ENCODE measurements around the gene ZDHHC11B.
"Not testable (repeated sequence)": the region's sequence is repeated elsewhere in the genome, so short reads cannot be mapped to it uniquely, and the experiment has no call there.

The ZDHHC11B gene

DNA sequence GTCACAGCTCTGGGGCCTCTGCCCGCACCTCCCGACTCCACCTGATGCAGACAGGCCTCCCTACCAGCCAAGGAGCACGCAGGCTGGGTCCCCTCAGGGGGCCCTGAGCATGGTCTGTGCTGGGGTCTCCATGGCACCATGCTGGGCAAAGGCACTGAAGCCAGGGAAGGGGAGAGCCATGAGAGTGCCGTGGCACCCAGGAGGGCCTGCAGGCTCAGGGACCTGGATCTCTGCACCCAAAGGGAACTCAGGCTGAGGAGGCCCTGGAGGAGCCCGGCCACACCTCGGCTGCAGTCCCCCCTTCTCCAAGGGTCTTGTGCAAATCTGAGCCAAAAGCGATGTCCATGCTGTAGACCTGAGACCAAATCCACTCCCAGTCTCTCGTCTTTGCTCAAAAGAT is 32.5 kb downstream of the ZDHHC11B start:
- DNase-seq, result not testable (repeated sequence)

DNA sequence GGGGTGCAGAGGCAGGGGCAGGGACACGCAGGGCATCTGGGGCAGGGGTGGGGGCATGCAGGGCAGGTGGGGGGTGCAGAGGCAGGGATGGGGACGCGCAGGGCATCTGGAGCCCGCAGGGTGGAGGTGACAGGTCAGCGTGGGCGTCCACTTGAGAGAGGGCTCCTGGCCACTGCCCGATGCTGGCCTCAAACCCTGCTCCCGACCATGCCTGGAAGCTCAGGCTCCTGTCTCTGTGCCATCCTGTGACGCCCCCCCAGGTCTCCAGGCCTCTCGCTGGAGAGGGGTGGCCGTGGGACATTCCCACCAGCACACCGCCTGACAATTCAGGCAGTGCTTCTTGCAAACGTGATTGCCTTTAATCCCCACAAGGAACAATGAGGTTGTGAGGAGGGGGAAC is 33.0 kb downstream of the ZDHHC11B start:
- no peak for DNase-seq

DNA sequence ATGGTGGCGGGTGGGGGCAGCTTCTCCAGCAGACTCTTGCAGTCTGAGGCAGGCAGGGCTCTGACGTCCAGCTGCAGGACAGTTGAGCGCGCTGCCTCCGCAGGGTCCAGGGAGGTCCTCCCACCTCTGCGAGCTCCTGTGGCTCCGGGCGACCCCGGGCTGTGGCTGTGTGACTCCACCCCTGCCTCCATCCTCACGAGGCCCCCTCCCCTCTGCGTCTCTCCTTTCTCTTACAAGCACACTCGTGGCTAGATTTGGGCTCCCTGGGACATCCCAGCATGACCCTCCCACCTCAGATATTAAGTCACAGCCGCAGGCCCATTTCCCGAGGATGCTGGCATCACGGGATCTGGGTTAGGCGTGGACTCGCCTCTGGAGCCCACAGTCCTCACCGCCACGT is 34.3 kb downstream of the ZDHHC11B start:
- not testable (repeated sequence) for DNase-seq

DNA sequence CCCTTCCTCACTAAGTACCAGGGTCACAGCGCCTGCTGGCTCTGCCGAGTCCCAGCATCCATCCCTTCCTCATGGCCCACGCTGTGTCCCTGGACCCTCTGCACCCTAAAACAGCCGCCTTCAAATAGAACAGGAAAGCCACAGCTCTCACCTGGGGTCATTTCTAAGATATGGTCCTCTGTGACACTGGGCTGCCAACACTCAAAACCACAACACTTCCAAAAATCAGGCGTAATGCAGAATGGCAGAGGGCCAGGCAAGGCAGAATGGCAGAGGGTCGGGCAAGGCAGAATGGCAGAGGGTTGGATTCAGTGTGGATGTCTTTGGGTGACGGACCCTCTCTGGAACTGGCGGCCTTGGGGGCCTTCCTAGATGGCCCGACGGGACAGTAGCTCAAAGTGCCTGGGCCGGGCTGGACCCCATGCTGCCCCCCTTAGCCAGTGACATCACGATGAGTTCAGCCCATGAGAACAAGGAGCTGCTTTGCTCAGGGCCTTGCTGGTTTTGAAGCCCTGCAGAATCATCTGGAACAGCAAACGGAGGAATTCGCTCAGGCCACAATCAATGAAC is 35.3 kb downstream of the ZDHHC11B start:
- no peak for DNase-seq

DNA sequence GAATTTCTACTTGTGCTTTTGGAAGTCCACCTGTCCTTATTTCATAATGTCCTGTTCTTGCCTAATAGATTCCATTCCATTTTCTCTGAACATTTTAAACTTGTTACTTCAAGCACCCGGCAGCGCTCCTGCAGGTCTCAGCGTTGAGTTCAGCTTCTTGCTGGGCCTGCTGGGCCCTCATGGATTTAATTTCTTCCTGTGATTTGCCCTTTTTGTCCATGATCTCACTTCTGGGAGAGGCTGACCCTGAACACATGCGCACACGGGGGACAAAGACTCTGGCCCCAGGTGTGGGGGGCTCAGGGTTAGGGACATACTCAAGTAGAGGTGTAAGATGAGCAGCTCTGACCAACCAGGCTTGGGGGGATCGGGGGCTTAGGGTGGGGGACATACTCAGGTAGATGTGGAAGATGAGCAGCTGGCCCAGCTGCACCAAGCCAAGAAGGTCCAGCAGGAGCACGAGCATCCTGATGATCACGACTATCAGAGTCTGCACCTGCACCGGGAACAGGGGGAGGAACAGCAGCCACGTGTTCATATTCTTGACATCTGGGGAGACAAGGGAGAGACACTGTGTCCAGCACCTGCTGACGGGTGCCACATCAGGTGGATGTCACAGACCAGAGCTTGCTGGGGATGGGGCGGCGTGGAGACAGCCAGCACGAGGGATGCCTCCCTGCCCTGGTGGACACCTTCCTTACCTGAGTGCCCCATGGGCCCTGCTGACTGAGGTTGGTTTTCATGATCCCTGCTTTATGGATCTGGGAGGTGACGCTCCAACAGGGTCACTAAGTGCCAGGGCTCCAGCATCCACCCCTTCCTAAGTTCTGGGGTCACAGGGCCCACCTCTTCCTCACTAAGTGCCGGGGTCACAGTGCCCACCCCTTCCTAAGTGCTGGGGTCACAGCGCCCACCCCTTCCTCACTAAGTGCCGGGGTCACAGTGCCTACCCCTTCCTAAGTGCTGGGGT is 36.2 kb downstream of the ZDHHC11B start:
- DNase-seq, result not testable (repeated sequence)

DNA sequence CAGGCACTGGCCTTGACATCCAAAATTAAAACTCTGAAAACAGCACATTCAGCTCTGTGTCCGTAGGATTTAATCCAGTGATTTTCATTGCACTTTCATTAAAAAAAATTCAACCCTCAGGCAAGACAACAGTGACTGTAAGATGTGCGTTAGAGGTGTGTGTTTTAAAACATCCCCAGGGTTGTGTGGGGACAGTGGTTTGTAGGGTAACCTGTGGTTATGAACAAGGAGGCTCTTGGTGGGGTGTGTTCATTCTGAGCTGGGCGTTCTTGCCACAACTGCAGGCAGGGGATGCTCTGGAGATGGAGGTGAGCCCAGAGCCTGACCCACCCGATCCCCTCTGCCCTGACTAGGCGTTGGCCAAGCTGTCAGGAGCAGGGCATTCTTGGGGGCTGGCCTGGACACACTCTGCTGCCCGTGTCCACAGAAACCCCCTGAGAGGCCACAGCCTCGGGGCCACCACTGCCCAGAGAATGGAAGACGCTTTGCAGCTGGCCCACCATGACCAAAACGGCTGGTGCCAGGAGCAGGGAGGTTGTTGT is 37.2 kb downstream of the ZDHHC11B start:
- DNase-seq, result not testable (repeated sequence)

DNA sequence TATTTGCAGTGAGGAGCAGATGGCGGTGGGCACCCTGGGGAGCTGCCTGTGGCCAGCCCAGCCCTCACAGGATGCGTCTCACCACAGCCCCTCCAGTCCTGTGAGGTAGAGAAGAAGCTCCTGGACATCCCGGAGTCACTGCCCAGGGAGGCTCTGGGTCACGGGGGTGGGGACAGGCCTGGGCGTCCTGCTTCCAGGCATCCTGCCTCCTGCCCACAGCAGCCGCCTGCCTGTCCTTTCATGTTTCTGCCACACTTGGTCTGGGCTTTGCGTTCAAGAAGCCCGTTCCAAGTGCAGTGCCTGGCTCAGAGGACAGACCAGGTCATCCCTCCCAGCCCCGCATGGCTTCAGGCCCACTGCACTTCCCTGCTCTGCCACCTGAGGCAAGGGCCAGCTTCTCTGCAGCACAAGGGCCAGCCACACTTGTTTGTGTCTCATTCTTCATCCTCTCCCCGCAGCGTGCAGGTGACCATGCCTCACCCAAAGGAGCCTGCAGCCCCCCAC is 38.2 kb downstream of the ZDHHC11B start:
- no peak for DNase-seq

DNA sequence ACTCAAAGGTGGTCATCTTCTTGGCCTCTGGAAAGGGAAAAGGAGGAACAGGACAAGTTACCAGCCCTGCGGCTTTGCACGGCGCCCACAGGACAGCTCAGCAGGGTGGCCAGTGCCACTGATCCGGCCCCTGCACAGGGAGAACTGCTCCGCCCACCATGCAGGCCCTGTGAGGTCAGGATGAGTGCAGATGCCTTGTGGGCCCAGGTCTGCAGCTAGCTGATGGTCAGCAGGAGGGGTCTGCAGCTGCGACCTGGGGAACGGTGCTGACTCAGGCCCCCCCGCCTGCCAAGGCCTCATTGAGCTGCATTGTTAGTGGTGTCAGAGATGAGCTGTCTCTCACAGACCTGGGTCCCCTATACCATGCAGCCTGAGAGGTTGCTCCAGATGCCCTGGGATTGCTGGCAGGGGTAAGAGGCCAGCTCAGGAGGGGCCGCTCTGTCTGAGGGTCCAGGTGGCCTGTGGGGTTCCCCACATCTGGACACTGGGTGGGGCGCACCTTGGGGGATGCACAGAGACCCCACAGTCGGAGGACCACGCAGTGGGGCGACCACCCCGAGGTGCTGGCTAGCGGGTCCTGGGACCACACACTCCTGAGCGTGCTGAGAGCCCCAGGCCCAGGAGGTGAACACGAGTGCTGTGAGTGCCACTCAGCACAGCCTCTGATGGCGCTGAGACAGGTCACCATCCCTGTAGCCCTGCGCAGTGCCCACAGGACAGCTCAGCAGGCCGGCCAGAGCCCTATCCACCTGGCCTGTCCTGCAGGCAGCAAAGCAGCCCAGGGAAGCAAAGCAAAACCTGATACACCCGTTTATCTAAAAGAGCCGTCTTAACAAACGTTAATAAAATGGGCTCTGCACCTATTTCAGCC is 39.0 kb downstream of the ZDHHC11B start:
- not testable (repeated sequence) for DNase-seq

DNA sequence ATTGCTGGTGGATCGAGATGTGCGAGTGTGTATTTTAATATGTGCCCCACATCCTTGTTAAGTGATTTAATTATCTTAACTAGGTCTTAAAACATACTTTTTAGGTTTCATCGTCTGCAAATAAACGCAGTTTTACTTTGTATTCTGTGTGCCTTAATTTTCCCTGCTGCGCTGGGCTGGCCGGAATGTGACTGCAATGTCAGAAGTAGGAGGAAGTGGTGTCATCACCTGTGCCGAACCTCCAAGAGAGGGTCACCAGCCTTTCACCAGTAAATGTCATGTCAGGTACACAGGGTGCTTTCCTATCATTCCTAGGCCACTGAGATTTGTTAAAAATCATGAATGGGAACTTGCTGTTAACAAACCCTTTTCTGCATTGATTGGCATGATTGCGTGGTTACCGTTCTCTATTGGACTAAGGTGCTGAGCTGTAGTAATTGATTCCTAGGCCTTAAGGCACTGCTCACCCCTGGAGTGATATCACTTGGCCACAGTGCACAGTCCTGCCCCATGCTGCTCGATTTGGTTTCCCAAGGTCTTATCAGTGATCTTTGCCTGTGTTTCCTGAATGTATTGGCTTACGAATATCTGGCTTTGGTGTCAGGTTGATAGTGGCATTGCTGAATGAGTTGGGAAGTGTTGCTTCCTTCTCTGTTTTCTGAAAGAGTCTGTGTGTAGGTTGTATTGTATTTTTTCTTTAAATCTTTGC is 40.7 kb downstream of the ZDHHC11B start:
- not testable (repeated sequence) for DNase-seq

DNA sequence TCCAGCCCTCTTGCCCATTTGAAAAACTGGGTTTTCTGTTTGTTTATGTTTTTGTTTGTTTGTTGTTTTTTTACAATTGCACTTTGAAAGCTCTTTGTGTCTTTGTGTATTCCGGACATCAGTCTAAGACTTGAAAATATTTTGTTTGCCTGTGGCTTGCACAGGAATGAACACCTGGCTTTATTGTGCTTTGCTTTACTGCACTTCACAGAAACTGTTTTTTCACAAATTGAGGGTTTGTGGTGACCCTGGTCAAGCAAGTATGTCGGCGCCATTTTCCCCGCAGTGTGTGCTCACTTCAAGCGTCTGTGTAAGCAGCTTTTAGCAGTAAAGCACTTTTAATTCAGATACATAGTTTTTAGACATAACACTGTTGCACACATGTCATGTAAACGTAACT is 42.3 kb downstream of the ZDHHC11B start:
- not testable (repeated sequence) for DNase-seq

DNA sequence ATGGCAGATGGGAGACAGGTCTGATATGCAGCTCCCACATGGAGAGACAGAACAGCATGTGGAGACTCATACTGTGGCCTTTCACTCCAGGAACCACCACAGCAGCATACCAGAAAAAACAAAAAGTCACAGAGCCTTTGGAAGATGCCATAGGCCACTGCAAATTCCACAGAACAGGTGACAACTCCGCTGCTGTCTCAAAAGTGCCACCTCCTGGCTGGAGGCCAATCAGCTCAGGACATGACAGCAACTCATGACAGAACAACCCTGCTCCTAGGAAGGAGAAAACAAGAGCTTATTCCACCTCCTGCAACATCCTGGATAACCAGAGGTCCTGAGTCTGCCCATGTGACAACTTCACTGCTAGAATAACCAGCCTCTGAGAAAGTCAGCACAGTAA is 50.4 kb downstream of the ZDHHC11B start:
- not testable (repeated sequence) for DNase-seq

DNA sequence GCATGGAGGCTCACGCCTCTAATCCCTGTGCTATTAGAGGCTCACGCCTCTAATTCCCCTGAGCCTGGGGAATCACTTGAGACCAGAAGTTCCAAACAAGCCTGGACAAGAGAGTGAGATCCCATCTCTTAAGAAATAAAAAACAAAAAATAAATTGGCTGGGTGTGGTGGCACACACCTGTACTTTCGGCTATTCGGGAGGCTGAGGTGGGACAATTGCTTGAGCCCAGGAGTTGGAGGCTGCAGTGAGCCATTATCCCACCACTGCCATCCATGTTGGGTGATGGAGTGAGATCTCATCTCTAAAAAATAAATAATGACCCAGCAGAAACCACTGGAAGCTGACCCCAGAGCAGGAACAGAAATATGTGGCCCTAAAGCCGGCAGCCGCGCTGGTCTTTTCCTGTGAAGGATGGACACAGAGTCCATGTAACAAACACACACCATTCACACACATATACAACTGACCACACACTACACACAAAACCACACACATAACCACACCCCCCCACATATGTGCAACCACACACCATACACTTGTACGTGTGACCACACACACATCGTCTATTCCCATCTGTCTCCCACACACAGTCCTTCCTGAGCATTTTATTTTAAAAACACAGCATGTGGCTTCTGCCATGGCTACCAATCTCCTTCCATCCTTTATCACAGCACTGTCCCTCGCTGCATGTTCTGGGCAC is 51.6 kb downstream of the ZDHHC11B start:
- DNase-seq, result not testable (repeated sequence)

DNA sequence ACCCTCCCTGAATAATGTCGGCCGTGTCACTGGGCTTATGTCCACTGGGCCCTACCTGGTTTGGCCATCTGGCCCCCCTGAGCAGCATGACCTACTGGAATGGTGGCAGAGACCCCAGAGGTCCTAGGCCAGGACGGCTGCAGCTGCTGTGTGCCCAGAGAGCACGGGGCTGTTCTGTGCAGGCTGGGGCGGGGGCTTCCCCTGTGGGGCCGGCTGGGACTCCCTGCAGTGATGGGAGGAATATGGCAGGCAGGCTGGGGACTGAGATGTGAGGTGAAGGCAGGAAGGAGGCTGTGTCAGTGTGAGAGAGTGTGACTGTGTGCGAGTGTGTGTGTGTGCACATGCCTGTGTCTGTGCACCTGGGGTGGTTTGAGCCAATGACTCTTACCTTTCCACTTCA is 55.3 kb downstream of the ZDHHC11B start:
- not testable (repeated sequence) for DNase-seq

DNA sequence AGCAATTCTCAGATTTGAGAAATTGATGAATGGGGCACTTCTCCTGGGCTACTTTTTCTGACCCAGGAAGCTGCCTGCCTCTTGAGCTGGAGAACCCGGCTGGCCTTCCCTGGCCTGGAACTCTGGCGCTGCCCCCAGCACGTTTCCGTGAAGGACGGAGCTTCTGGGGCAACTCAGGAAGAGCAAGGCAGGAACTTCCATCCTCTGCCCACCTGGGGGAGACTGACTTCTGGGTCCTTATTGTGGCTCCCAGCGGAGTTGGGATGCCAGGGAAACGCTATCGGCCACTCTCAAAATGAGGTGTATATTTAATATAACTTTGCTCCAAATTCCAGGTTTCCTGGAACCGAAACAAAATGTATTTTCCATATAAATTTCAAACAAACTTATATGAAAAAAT is 57.4 kb downstream of the ZDHHC11B start:
- not testable (repeated sequence) for DNase-seq

DNA sequence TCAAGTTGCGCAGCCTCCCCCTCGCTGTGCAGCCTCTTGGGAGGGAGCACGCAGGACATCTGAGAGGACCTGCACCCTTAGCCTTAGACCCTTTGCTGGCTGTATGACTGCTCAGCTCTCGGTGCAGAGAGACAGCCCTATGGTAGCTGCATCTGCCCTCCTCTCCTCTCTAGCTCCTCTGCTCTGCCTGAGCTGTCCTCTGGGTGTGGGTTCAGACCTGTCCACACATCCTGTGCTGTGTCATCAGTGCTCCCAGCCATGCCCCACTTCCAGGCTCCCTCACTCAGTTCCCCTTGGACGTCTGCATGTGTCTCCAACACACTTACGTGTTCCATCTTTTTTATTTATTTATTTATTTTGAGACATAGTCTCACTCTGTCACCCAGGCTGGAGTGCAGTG is 60.7 kb downstream of the ZDHHC11B start:
- DNase-seq, result not testable (repeated sequence)

DNA sequence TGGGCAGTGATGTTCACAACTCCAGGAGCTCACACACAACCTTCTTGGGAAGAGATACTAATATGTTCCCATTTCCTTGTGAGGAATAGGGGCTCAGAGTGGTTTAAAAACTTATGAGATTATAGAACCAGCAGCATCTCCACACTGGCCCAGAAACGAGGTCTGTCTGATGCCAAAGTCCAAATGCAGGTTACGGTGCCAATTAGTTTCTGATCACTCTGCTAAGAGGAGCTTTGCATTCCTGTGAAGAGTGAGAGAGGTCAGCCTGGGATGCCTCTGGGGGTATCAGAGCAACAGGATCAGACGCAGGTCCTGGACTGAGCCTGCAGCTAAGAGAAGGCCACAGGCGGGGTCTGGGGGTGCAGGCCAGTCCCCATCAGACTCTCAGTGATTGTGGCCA is 61.2 kb downstream of the ZDHHC11B start:
- DNase-seq, result not testable (repeated sequence)

DNA sequence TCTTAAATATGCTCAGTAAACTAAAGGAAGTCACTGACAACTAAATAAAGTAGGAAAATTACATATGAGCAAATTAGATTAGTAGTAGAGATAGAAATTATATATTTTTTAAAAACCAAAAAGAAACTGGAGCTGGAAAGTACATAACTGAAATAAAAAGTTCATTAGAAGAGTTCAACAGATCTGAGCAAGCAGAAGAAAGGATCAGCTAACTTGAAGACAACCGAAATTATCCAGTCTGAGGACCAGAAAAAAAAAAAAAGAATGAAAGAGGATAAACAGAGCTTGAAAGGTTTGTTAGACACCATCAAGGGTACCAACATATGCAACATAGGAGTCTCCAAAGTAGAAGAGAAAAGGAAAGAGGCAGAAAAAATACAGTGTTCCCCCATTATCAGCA is 65.2 kb downstream of the ZDHHC11B start:
- not testable (repeated sequence) for DNase-seq

DNA sequence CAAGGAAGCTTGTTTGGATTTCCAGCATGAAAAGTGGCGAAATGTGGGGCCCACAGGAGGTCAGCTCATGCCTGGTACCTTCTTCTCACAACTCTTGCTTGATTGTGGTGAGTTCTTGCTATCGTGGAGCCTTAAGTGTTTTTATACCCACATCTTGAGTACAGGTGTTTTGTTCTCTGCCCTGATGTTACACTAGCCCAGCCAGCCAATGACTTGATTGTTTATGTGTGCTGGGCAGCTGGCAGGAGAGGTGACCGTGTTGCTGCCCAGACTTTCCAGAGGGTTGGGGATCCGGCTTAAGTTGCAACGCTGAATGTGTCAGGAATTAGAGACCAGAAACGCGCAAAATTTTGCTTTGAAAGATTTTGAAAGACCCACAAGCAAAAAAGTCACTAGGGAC is 67.4 kb downstream of the ZDHHC11B start:
- no peak for DNase-seq

DNA sequence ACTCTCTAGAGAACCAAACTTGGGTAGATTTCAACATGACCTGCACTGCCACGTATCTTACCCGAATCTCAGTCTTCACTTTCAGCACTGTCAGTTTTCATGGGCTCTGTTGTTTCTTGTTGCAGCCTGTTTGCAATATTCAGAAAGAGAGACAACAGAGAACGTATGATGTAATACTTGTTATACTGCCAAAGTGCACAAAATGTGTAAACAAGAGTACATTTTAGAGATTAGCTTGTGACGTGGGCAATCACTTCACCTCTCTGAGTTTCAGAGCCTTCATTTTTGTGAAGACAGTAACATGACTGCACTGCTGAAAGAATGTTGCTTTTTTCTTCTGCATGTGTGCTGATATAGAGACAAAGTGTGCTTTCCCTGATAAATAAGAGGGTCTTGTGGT is 67.8 kb downstream of the ZDHHC11B start:
- DNase-seq, result not testable (repeated sequence)

DNA sequence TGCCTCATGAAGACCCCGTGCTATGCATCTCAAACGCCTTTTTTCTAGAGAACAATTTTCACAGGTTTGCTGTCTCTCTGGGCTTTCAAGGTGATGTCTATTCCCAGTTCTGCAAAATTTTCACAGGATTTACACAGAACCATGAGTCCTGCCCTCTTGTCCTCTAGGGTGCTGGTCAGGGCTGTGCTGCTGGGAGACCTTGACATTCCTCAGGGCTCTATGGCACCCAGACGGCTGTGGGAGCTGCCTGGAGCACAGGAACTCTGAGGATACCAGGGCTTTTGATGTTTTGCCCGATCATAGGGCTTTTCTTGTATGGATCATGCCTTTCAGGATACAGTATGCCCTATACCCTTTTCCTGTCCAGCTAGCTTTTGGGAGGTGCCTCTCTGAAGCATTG is 68.9 kb downstream of the ZDHHC11B start:
- not testable (repeated sequence) for DNase-seq

Measured in stimulated activated naive CD4-positive, alpha-beta T cell treated with Interleukin-2 at 50 U/mL for 16 hours (primary cell).